Measurements from ENCODE around the gene MAGI3. TPM values are rescaled to one million over a fixed set of nuclear protein-coding genes. Genes with fewer than 3 reads are reported as not detected.

The MAGI3 gene
- total RNA-seq, 1 donor from 2014 or later: 17.6 TPM

DNA sequence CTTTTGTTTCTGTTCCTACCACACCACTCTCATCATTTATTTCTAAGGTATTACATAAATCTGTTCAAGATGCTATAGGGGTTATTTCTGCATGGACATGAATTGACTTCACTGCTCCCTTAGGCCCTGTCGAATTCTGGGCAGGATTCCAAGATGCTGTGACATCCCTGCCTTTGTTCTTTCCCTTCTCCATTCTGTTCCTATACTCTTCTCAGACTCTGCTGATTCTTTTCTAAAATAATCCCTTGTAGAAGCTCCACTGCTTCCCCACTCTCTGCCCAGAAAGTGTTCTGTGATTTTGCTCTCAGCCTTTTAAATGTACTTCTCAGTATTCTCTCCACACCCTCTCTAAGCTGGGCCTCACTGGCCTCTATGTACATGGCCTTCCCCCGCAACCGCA lies 269.8 kb downstream of the MAGI3 start:
- DNase-seq (ENCODE audit: low read depth, low spot score): no peak
- Mint-ChIP-seq H3K4me1 (peaks cover 21% of the 10 kb centered on the region), H3K27me3 (ENCODE audit: low read depth) (no peaks in the 10 kb centered on the region), H3K4me3 (no peak overlapping the region), H3K36me3 (ENCODE audit: low read depth) (peaks cover 2% of the 10 kb centered on the region), H3K27ac (ENCODE audit: unreplicated experiment) (peak overlapping the region; percentile 65), H3K9me3 (no peaks in the 10 kb centered on the region)
- TF ChIP-seq, protein P1, sequence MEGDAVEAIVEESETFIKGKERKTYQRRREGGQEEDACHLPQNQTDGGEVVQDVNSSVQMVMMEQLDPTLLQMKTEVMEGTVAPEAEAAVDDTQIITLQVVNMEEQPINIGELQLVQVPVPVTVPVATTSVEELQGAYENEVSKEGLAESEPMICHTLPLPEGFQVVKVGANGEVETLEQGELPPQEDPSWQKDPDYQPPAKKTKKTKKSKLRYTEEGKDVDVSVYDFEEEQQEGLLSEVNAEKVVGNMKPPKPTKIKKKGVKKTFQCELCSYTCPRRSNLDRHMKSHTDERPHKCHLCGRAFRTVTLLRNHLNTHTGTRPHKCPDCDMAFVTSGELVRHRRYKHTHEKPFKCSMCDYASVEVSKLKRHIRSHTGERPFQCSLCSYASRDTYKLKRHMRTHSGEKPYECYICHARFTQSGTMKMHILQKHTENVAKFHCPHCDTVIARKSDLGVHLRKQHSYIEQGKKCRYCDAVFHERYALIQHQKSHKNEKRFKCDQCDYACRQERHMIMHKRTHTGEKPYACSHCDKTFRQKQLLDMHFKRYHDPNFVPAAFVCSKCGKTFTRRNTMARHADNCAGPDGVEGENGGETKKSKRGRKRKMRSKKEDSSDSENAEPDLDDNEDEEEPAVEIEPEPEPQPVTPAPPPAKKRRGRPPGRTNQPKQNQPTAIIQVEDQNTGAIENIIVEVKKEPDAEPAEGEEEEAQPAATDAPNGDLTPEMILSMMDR (conservative IDR thresholded peaks at IDR 0.05): no peak

DNA sequence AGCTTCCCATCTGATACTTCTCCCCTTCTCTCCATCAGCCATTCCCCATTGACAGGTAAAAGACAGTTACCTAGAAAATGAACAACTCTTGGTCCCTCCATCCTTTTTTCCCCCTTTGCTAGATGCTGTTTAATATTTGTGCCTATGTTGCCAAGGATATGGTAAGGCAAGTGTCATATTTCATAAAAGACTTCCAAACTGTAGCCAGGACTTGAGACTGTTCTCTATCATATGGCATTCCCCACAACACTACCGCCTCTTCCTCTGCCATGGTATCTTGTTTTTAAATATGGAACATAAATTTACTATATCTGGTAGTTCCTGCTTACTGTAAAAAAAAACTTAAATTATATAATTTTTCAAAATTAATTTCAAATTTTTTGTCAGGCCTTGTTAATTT lies 271.8 kb downstream of the MAGI3 start:
- H3K9me3 Mint-ChIP-seq: peaks cover 10% of the 10 kb centered on the region
- DNase-seq (ENCODE audit: low read depth, low spot score): no peak
- TF ChIP-seq, protein P1 (conservative IDR thresholded peaks at IDR 0.05): no peak
- H3K4me3 Mint-ChIP-seq: no peak overlapping the region
- peaks cover 21% of the 10 kb centered on the region for H3K4me1 Mint-ChIP-seq
- H3K27me3 Mint-ChIP-seq (ENCODE audit: low read depth): no peaks in the 10 kb centered on the region
- H3K36me3 Mint-ChIP-seq (ENCODE audit: low read depth): peaks cover 12% of the 10 kb centered on the region
- no peak overlapping the region for H3K27ac Mint-ChIP-seq (ENCODE audit: unreplicated experiment)

DNA sequence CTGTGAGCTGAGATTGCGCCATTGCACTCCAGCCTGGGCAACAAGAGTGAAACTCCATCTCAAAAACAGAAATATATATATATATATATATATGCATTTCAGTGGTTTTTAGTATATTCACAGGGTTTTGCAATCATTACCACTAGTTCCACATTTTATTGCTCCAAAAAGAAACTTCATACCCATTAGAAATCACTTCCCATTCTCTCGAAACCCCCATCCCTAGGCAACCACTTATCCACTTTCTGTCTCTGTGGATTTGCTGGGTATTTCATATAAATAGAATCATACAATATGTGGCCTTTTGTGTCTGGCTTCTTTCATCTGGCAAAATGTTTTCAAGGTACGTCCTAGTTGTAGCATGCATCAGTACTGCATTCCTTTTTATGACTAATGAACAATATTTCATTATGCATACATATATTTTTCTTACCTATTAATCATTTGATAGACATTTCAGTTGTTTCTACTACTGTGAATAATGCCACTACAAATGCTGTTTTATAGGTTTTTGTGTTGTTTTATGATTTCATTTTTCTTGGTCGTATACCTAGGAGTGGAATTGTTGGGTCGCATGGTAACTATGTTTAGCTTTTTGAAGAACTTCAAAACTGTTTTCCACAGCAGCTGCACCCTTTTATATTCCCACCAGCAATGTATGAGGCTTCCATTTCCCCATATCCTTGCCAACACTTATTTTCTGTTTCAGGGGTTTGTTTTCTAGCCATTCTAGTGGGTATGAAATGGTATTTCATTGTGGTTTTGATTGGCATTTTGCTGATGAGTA lies 273.0 kb downstream of the MAGI3 start:
- Mint-ChIP-seq H3K27me3 (ENCODE audit: low read depth) (no peaks in the 10 kb centered on the region), H3K9me3 (peaks cover 14% of the 10 kb centered on the region), H3K4me1 (peaks cover 21% of the 10 kb centered on the region), H3K27ac (ENCODE audit: unreplicated experiment) (no peak overlapping the region), H3K4me3 (no peak overlapping the region), H3K36me3 (ENCODE audit: low read depth) (peaks cover 16% of the 10 kb centered on the region)
- DNase-seq (ENCODE audit: low read depth, low spot score): no peak
- TF ChIP-seq, protein P1 (conservative IDR thresholded peaks at IDR 0.05): no peak

DNA sequence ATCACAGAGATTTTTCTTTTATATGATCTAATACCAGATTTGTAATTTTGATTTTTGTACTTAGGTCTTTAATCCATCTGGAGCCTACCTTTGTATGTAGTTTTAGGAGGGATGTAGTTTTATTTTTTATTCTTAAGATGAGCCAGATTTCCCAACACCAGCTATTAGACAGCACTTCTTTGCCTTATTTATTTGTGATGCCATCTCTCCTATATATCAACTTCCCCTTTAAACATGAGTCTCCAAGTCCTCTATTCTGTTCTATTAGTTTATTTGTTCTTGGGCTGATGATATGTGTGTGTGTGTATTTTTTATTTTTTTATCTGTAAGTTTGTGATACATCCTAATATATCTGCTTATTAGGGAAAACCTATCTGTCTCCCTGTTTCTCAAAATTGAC lies 274.8 kb downstream of the MAGI3 start:
- Mint-ChIP-seq H3K4me3 (no peak overlapping the region), H3K36me3 (ENCODE audit: low read depth) (peaks cover 20% of the 10 kb centered on the region), H3K27me3 (ENCODE audit: low read depth) (no peaks in the 10 kb centered on the region), H3K9me3 (peaks cover 14% of the 10 kb centered on the region), H3K4me1 (peaks cover 4% of the 10 kb centered on the region), H3K27ac (ENCODE audit: unreplicated experiment) (no peak overlapping the region)
- TF ChIP-seq, protein P1 (conservative IDR thresholded peaks at IDR 0.05): no peak
- no peak for DNase-seq (ENCODE audit: low read depth, low spot score)

DNA sequence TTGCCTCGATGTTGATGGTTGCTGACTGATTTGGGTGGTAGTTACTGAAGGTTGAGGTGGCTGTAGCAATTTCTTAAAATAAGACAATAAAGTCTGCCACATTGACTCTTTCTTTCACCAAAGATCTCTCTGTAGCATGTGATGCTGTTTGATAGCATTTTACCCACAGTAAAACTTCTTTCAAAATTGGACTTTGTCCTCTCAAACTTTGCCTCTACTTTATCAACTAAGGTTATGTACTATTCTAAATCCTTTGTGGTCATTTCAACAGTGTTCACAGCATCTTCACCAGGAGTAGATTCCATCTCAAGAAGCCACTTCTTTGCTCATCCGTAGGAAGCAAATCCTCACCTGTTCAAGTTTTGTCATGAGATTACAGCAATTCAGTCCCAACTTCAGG lies 275.8 kb downstream of the MAGI3 start:
- Mint-ChIP-seq H3K27me3 (ENCODE audit: low read depth) (no peaks in the 10 kb centered on the region), H3K27ac (ENCODE audit: unreplicated experiment) (no peak overlapping the region), H3K4me1 (no peaks in the 10 kb centered on the region), H3K9me3 (peaks cover 14% of the 10 kb centered on the region), H3K4me3 (no peak overlapping the region), H3K36me3 (ENCODE audit: low read depth) (peaks cover 20% of the 10 kb centered on the region)
- DNase-seq (ENCODE audit: low read depth, low spot score): no peak
- TF ChIP-seq, protein P1 (conservative IDR thresholded peaks at IDR 0.05): no peak

All from neural crest cell (in vitro differentiated cells).